ENCODE data around the gene SEC14L5. TPM values are rescaled to one million over a fixed set of nuclear protein-coding genes. Genes with fewer than 3 reads are reported as not detected.

Gene SEC14L5
- total RNA-seq, 4 donors from 2014 or later = 0.32 to 6.2 (median 0.53) TPM

- TF ChIP-seq, protein P1, sequence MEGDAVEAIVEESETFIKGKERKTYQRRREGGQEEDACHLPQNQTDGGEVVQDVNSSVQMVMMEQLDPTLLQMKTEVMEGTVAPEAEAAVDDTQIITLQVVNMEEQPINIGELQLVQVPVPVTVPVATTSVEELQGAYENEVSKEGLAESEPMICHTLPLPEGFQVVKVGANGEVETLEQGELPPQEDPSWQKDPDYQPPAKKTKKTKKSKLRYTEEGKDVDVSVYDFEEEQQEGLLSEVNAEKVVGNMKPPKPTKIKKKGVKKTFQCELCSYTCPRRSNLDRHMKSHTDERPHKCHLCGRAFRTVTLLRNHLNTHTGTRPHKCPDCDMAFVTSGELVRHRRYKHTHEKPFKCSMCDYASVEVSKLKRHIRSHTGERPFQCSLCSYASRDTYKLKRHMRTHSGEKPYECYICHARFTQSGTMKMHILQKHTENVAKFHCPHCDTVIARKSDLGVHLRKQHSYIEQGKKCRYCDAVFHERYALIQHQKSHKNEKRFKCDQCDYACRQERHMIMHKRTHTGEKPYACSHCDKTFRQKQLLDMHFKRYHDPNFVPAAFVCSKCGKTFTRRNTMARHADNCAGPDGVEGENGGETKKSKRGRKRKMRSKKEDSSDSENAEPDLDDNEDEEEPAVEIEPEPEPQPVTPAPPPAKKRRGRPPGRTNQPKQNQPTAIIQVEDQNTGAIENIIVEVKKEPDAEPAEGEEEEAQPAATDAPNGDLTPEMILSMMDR (IDR thresholded peaks at IDR 0.05) = no peak
- TF ChIP-seq EP300 (IDR thresholded peaks at IDR 0.05; ENCODE audit: low read depth) (no peak), POLR2A (IDR thresholded peaks at IDR 0.05) (no peak), POLR2AphosphoS5 (IDR thresholded peaks at IDR 0.05) (no peak)
- intact Hi-C loops (cut with DNase I; ENCODE audit: low total_unique reads) = no loop called here
- in situ Hi-C loops (cut with MboI; ENCODE audit: low pct_ligation_motif_present in 1 of 4, low pct_unique_long_range_greater_than_20kb in 1 of 4, low sequenced_read_pairs in 3 of 4) = no loop called here
- Histone ChIP-seq H3K36me3 (peaks cover 0 to 1% (median under 1%) of the 10 kb centered on the region in 4 donors), H3K9me3 (no peaks in the 10 kb centered on the region), H3K27ac (no peak overlapping the region), H3K27me3 (no peaks in the 10 kb centered on the region), H3K4me1 (peaks cover 3 to 26% (median 5%) of the 10 kb centered on the region in 4 donors), H3K4me3 (no peak overlapping the region)
- WGBS, 2 donors (ENCODE audit: low coverage in 1 of 2) = 83% methylated on average over 6 of the region's 6 CpGs; no CpG with 5 or more reads in 1 of the 2 donors
- no peak for DNase-seq
These were observed 64.4 kb downstream of the SEC14L5 start for GRCh38 chr16:5022521-5022920.

DNA sequence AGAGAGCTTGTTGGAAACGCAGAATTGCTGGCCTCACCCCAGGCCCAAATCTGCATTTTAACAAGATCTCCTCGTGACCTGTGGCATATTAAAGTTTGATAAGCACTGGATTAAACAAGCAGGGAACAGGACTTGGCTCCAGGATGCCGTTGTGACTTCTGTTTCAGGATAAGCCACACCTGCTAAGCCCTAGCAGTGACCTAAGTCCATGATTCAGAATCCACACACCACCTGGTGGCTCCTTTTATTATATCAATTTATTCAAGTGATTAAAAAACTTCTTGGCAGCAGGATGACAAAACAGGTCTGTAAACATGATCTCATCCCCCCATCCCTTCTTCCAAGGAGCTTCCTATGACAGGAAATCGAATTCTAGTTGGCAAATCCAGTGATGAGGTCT lies 66.5 kb downstream of the SEC14L5 start:
- Histone ChIP-seq H3K9me3 (no peaks in the 10 kb centered on the region), H3K27ac (peak overlapping the region in 2 of 4 donors; percentile 47 to 48), H3K4me1 (peaks cover 3 to 16% (median 5%) of the 10 kb centered on the region in 4 donors), H3K27me3 (no peaks in the 10 kb centered on the region), H3K4me3 (no peak overlapping the region), H3K36me3 (peaks cover 0 to 3% (median 1%) of the 10 kb centered on the region in 4 donors)
- DNase-seq = peak; percentile 44
- WGBS, 2 donors (ENCODE audit: low coverage in 1 of 2) = 26 to 42% methylated on average over 3 to 4 of the region's 4 CpGs
- no peak for TF ChIP-seq POLR2A (IDR thresholded peaks at IDR 0.05)
- TF ChIP-seq EP300 (IDR thresholded peaks at IDR 0.05; ENCODE audit: low read depth) = no peak
- TF ChIP-seq, protein P1 (IDR thresholded peaks at IDR 0.05) = peak in 3 of 5 experiments; percentile 29 to 61 (median 56)
- intact Hi-C loops (cut with DNase I; ENCODE audit: low total_unique reads) (no loop called here), in situ Hi-C loops (cut with MboI; ENCODE audit: low pct_ligation_motif_present in 1 of 4, low pct_unique_long_range_greater_than_20kb in 1 of 4, low sequenced_read_pairs in 3 of 4) (no loop called here)

DNA sequence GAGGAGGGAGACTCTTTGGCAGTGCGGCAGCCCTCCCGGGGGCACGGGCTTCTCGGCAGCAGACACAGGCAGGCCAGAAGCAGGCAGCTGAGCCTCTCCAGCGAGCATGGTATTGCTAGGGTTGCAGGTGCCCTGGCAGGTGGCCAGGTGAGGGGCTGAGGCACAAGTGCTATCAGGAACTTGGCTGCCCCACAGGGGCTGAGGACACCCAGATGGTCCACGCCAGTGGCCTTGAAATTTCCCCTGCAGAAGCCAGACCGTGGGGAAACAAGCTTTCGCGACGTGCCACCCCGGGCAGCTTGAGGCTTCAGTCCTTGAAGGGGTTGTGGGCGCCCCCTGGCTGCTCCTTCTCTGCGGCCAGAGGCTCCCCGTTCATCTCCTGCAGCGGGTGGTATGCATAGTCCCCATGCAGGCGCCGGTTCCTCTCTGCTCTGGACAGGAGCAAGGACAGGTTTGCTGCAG lies 67.1 kb downstream of the SEC14L5 start:
- H3K27me3 ChIP-seq = no peaks in the 10 kb centered on the region
- TF ChIP-seq, protein P1 (IDR thresholded peaks at IDR 0.05) = peak in 1 of 5 experiments; percentile 21
- no peak for TF ChIP-seq EP300 (IDR thresholded peaks at IDR 0.05; ENCODE audit: low read depth)
- TF ChIP-seq POLR2A (IDR thresholded peaks at IDR 0.05) = no peak
- TF ChIP-seq POLR2AphosphoS5 (IDR thresholded peaks at IDR 0.05) = no peak
- H3K27ac ChIP-seq = peak overlapping the region in 1 of 4 donors; percentile 48
- DNase-seq = peak; percentile 34
- in situ Hi-C loops (cut with MboI; ENCODE audit: low pct_ligation_motif_present in 1 of 4, low pct_unique_long_range_greater_than_20kb in 1 of 4, low sequenced_read_pairs in 3 of 4) (no loop called here), intact Hi-C loops (cut with DNase I; ENCODE audit: low total_unique reads) (no loop called here)
- peaks cover 0 to 3% (median 1%) of the 10 kb centered on the region in 4 donors for H3K36me3 ChIP-seq
- H3K9me3 ChIP-seq = no peaks in the 10 kb centered on the region
- no peak overlapping the region for H3K4me3 ChIP-seq
- WGBS, 2 donors (ENCODE audit: low coverage in 1 of 2) = 38% methylated on average over 8 of the region's 17 CpGs; no CpG with 5 or more reads in 1 of the 2 donors
- peaks cover 3 to 16% (median 5%) of the 10 kb centered on the region in 4 donors for H3K4me1 ChIP-seq

- TF ChIP-seq POLR2AphosphoS5 (IDR thresholded peaks at IDR 0.05) (no peak), EP300 (IDR thresholded peaks at IDR 0.05; ENCODE audit: low read depth) (no peak), POLR2A (IDR thresholded peaks at IDR 0.05) (no peak)
- TF ChIP-seq, protein P1 (IDR thresholded peaks at IDR 0.05) = no peak
- no peaks in the 10 kb centered on the region for H3K27me3 ChIP-seq
- H3K27ac ChIP-seq = no peak overlapping the region
- H3K4me1 ChIP-seq = peaks cover 3 to 16% (median 5%) of the 10 kb centered on the region in 4 donors
- 88 to 90% methylated on average over 5 to 8 of the region's 8 CpGs for WGBS, 2 donors (ENCODE audit: low coverage in 1 of 2)
- in situ Hi-C loops (cut with MboI; ENCODE audit: low pct_ligation_motif_present in 1 of 4, low pct_unique_long_range_greater_than_20kb in 1 of 4, low sequenced_read_pairs in 3 of 4) (no loop called here), intact Hi-C loops (cut with DNase I; ENCODE audit: low total_unique reads) (no loop called here)
- no peaks in the 10 kb centered on the region for H3K9me3 ChIP-seq
- no peak for DNase-seq
- peaks cover 0 to 3% (median 1%) of the 10 kb centered on the region in 4 donors for H3K36me3 ChIP-seq
- no peak overlapping the region for H3K4me3 ChIP-seq
These were observed 68.5 kb downstream of the SEC14L5 start for GRCh38 chr16:5026664-5027063.
